Endothelial cell of umbilical vein (primary cell): Measurements from ENCODE around the gene DGKI. TPM values are rescaled to one million over a fixed set of nuclear protein-coding genes. Genes with fewer than 3 reads are reported as not detected.

Experiments used
- BruUV-seq: library from RNA; stranded (reverse); fragments of 400-500 nt; replicated peaks from 2 replicates; lab custom pipeline; 2021; lab: Mats Ljungman, UMichigan
- CTCF ChIA-PET: fragments of 300-600, 350-600 bp; sonication (Branson Sonifier 250); formaldehyde crosslinking; loops from one replicate; lab custom pipeline; 2021; ENCODE audit warnings: antibody characterized with exemption, inconsistent platforms; lab: Charles Lee
- POLR2A ChIA-PET: fragments of 300-600, 350-600 bp; sonication (Branson Sonifier 250); formaldehyde crosslinking; loops from one replicate; lab custom pipeline; 2021; ENCODE audit warnings: antibody characterized with exemption, inconsistent platforms; lab: Charles Lee
- DNase-seq: peaks from one replicate; pipeline ENCODE4 v3.0.0-alpha.2; 2011; ENCODE audit warnings: low read depth, low spot score
- FAIRE-seq: peaks from 2 replicates; lab custom pipeline; 2011; peaks lifted over from hg19 to GRCh38; lab: Jason Lieb, UNC
- H2AFZ ChIP-seq: 2 replicates; pipeline ENCODE4 v1.6.0; 2012; ENCODE audit warnings: low read depth, low read length, control low read depth, inconsistent platforms
- H3K27ac ChIP-seq: 2 replicates; pipeline ENCODE4 v1.5.1; 2011; ENCODE audit warnings: low read depth, mild to moderate bottlenecking, control low read depth, low read length, moderate library complexity; ENCODE audit not compliant: insufficient read depth
- H3K27me3 ChIP-seq, 2 experiments: 2 replicates each; pipeline versions ENCODE4 v1.6.0 to v1.6.1; 2011; ENCODE audit warnings: low read length in 2 of 2, mixed read lengths in 1 of 2; ENCODE audit not compliant: control insufficient read depth in 2 of 2, insufficient read depth in 2 of 2
- H3K36me3 ChIP-seq, 2 experiments: 2 replicates in 1 of 2; 3 replicates in 1 of 2; pipeline ENCODE4 v1.5.1; 2011; ENCODE audit warnings: low read length in 2 of 2, mild to moderate bottlenecking in 1 of 2, moderate library complexity in 1 of 2; ENCODE audit not compliant: control insufficient read depth in 2 of 2, insufficient read depth in 2 of 2; ENCODE audit errors: extremely low read depth in 1 of 2
- H3K4me1 ChIP-seq: 3 replicates; pipeline ENCODE4 v1.5.1; 2011; ENCODE audit warnings: mild to moderate bottlenecking, low read length; ENCODE audit not compliant: control insufficient read depth, insufficient read depth; ENCODE audit errors: extremely low read depth
- H3K4me2 ChIP-seq: 2 replicates; pipeline ENCODE4 v1.6.1; 2011; ENCODE audit warnings: low read length, control low read depth, mixed read lengths; ENCODE audit not compliant: insufficient read depth
- H3K4me3 ChIP-seq, 3 experiments: fragments of 200-600 bp in 1 of 3; sonication (generic), shearing (Covaris generic) in 1 of 3; replicated peaks in 1 of 3; 2 replicates each; pipeline ENCODE4 v1.5.1; 2011 to 2016; ENCODE audit warnings: control low read depth in 3 of 3, low read length in 3 of 3, mild to moderate bottlenecking in 2 of 3, inconsistent platforms in 1 of 3, low read depth in 1 of 3, moderate library complexity in 1 of 3; ENCODE audit not compliant: insufficient read depth in 1 of 3
- H3K79me2 ChIP-seq: 2 replicates; pipeline ENCODE4 v1.6.0; 2012; ENCODE audit warnings: low read length, inconsistent platforms; ENCODE audit not compliant: control insufficient read depth, insufficient read depth
- H3K9ac ChIP-seq: replicated peaks from 2 replicates; pipeline ENCODE3; 2011; ENCODE audit warnings: low read length, control low read depth; ENCODE audit not compliant: insufficient read depth; ENCODE audit errors: extremely low read depth
- H3K9me1 ChIP-seq: replicated peaks from 3 replicates; pipeline ENCODE4 v1.6.0; 2011; ENCODE audit warnings: mild to moderate bottlenecking, low read length; ENCODE audit not compliant: control insufficient read depth, insufficient read depth; ENCODE audit errors: extremely low read depth
- H3K9me3 ChIP-seq: replicated peaks from 2 replicates; pipeline ENCODE4 v1.5.1; 2012; ENCODE audit warnings: low read length, inconsistent platforms; ENCODE audit not compliant: control insufficient read depth, insufficient read depth
- H4K20me1 ChIP-seq: replicated peaks from 2 replicates; pipeline ENCODE3; 2011; ENCODE audit warnings: mild to moderate bottlenecking, low read length; ENCODE audit not compliant: control insufficient read depth, insufficient read depth; ENCODE audit errors: extremely low read depth
- EZH2 ChIP-seq: IDR thresholded peaks from 2 replicates; pipeline ENCODE4 v1.6.1; 2012; ENCODE audit warnings: borderline replicate concordance, low read depth, mild to moderate bottlenecking, moderate library complexity, low read length, inconsistent platforms; ENCODE audit not compliant: severe bottlenecking
- FOS ChIP-seq: IDR thresholded peaks from 2 replicates; pipeline ENCODE4 v1.6.1; 2011; ENCODE audit warnings: mild to moderate bottlenecking, low read length, moderate library complexity, borderline replicate concordance; ENCODE audit not compliant: insufficient read depth
- GATA2 ChIP-seq: IDR thresholded peaks from 2 replicates; pipeline ENCODE4 v1.7.0; 2011; ENCODE audit warnings: low read depth, mild to moderate bottlenecking, moderate library complexity, mixed read lengths, low read length; ENCODE audit not compliant: insufficient read length, insufficient read depth
- JUN ChIP-seq: IDR thresholded peaks from 2 replicates; pipeline ENCODE4 v1.6.1; 2011; ENCODE audit warnings: borderline replicate concordance, low read depth; ENCODE audit not compliant: insufficient read length, insufficient read depth
- MYC ChIP-seq: IDR thresholded peaks from one replicate; pipeline ENCODE4 v1.6.1; 2011; ENCODE audit warnings: mild to moderate bottlenecking, low read depth, low read length
- POLR2A ChIP-seq: IDR thresholded peaks from 2 replicates; pipeline ENCODE4 v1.6.1; 2012; ENCODE audit warnings: low read depth, mild to moderate bottlenecking, control low read depth, low read length
- POLR2AphosphoS5 ChIP-seq: IDR thresholded peaks from 2 replicates; pipeline ENCODE4 v1.6.1; 2012; ENCODE audit warnings: low read depth, mild to moderate bottlenecking, control low read depth, low read length, moderate library complexity; ENCODE audit not compliant: insufficient read depth
- dilution Hi-C: fragments of 300-500 bp; cut with MboI; formaldehyde crosslinking; loops from one replicate; pipeline ENCODE4 v1.15.0; 2019; ENCODE audit warnings: low sequenced_read_pairs; ENCODE audit not compliant: extremely low pct_ligation_motif_present
- intact Hi-C: fragments of 100-400 bp; cut with micrococcal nuclease; formaldehyde crosslinking; loops from one replicate; pipeline ENCODE4 v1.10.0; 2022
- polyA plus RNA-seq, 4 experiments: library from polyadenylated mRNA; depleted of rRNA in 3 of 4; stranded (reverse) in 3 of 4; unstranded in 1 of 4; fragments of >200 nt; gene quantifications; 2 replicates each; pipeline versions ENCODE4 v1.2.1 to v1.2.3, GENCODE V29; 2011 to 2012; ENCODE audit warnings: missing spikeins in 1 of 4
- total RNA-seq: library from RNA; stranded (reverse); gene quantifications from 2 replicates; pipeline ENCODE4 v1.2.3, GENCODE V29; 2021
- TF ChIP-seq, protein P1 (sequence below), 2 donors: IDR thresholded peaks; 1 replicate in 1 of 2; 2 replicates in 1 of 2; pipeline ENCODE4 v1.5.1; 2011; ENCODE audit warnings: low read length in 2 of 2, mild to moderate bottlenecking in 2 of 2, moderate library complexity in 2 of 2, control low read depth in 1 of 2, inconsistent platforms in 1 of 2, low read depth in 1 of 2; ENCODE audit not compliant: insufficient read depth in 1 of 2; ENCODE audit errors: extremely low read depth in 1 of 2
- TF ChIP-seq, protein P2 (sequence below): IDR thresholded peaks from 2 replicates; pipeline ENCODE4 v1.6.1; 2011; ENCODE audit not compliant: insufficient read depth, insufficient read length

The DGKI gene
- total and polyA plus RNA-seq, 2 donors (not counting 3 experiments of a cell fraction or from before 2014, with no cell fraction given): 0.11 to 0.51 TPM

DNA sequence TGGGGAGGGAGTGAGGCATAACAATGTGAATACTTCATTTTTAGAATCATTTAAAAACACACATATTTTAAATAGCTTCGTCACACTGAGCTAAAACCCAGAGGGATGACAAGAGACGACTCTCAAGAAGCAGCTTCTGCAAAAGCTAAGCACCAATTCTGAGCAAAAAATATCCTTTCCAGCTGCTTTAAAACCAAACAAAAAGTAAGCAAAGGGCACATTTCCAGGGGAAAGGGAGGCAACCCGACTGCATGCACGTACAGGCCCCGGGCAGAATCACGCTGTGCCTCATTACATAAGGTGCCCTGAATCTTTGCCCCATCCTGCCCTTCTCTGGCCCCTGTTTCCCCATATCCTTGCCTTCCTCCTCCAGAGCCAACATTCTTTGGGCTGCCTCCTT is 78.4 kb downstream of the DGKI start:
- Histone ChIP-seq H3K4me1 (peaks cover 9% of the 10 kb centered on the region), H3K79me2 (no peaks in the 10 kb centered on the region), H3K27me3 (peaks cover 2 to 3% of the 10 kb centered on the region in 2 experiments), H3K9me1 (no peaks in the 10 kb centered on the region), H3K9ac (no peak overlapping the region), H2AFZ (no peak overlapping the region), H3K36me3 (no peaks in the 10 kb centered on the region), H3K27ac (no peak overlapping the region), H3K4me3 (no peak overlapping the region), H3K4me2 (no peak overlapping the region), H4K20me1 (no peaks in the 10 kb centered on the region), H3K9me3 (no peaks in the 10 kb centered on the region)
- ChIA-PET CTCF (interaction anchor here (1.2 kb wide), 1 partner anchor 9 kb away, joined by 3 read pairs; no protein-coding TSS in a partner anchor), POLR2A (no interaction called here)
- intact Hi-C loops (no loop called here), dilution Hi-C loops (no loop called here)
- BruUV-seq: no TSS peak
- DNase-seq: no peak
- TF ChIP-seq POLR2A: no peak
- TF ChIP-seq MYC: no peak
- TF ChIP-seq GATA2: no peak
- TF ChIP-seq EZH2: no peak
- TF ChIP-seq, protein P1, sequence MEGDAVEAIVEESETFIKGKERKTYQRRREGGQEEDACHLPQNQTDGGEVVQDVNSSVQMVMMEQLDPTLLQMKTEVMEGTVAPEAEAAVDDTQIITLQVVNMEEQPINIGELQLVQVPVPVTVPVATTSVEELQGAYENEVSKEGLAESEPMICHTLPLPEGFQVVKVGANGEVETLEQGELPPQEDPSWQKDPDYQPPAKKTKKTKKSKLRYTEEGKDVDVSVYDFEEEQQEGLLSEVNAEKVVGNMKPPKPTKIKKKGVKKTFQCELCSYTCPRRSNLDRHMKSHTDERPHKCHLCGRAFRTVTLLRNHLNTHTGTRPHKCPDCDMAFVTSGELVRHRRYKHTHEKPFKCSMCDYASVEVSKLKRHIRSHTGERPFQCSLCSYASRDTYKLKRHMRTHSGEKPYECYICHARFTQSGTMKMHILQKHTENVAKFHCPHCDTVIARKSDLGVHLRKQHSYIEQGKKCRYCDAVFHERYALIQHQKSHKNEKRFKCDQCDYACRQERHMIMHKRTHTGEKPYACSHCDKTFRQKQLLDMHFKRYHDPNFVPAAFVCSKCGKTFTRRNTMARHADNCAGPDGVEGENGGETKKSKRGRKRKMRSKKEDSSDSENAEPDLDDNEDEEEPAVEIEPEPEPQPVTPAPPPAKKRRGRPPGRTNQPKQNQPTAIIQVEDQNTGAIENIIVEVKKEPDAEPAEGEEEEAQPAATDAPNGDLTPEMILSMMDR (IDR thresholded peaks at IDR 0.05; ENCODE audit: extremely low read depth in 1 of 2, insufficient read depth in 1 of 2, low read depth in 1 of 2, low read length in 2 of 2): no peak
- TF ChIP-seq JUN: no peak
- TF ChIP-seq, protein P2, sequence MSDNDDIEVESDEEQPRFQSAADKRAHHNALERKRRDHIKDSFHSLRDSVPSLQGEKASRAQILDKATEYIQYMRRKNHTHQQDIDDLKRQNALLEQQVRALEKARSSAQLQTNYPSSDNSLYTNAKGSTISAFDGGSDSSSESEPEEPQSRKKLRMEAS: no peak
- TF ChIP-seq POLR2AphosphoS5: no peak
- no peak for TF ChIP-seq FOS
- no peak for FAIRE-seq
